Amygdala (tissue), 56 donors: ENCODE results near the gene ATAD3B.
"Not testable (repeated sequence)": the region's sequence is repeated elsewhere in the genome, so short reads cannot be mapped to it uniquely, and the experiment has no call there.

Source experiments
- DNase-seq, 56 donors: peaks; one replicate each; lab custom pipeline; 2025; lab: John Stamatoyannopoulos, UW

Gene ATAD3B, protein sequence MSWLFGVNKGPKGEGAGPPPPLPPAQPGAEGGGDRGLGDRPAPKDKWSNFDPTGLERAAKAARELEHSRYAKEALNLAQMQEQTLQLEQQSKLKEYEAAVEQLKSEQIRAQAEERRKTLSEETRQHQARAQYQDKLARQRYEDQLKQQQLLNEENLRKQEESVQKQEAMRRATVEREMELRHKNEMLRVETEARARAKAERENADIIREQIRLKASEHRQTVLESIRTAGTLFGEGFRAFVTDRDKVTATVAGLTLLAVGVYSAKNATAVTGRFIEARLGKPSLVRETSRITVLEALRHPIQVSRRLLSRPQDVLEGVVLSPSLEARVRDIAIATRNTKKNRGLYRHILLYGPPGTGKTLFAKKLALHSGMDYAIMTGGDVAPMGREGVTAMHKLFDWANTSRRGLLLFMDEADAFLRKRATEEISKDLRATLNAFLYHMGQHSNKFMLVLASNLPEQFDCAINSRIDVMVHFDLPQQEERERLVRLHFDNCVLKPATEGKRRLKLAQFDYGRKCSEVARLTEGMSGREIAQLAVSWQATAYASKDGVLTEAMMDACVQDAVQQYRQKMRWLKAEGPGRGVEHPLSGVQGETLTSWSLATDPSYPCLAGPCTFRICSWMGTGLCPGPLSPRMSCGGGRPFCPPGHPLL

DNA sequence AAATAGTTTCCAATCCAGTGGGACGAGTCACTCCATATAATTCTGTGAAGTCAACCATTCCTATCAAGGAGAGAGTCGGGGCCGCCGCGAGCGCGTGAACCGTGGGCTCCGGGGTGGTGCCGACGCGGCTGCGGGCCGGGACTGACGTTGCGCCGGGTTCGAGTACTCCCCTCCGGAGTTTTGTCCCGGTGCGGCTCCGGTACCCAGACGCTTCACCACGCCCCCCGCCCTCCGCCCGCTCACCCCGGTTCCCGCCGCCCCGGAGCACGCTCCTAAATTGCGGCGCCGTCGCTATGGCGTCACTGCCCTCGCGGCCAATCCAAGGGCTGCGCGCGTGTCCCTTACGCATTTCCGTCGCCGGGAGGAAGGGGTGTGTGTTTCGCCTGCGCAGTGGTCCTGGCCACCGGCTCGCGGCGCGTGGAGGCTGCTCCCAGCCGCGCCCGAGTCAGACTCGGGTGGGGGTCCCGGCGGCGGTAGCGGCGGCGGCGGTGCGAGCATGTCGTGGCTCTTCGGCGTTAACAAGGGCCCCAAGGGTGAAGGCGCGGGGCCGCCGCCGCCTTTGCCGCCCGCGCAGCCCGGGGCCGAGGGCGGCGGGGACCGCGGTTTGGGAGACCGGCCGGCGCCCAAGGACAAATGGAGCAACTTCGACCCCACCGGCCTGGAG, at the start of gene ATAD3B:
Gene ATAD3B (plus strand): TSS at position 377 of the 664 bp plus-strand sequence. CDS start 120 bp downstream, at position 497.
- DNase-seq, result peak; percentile 28 to 96 (median 88)

DNA sequence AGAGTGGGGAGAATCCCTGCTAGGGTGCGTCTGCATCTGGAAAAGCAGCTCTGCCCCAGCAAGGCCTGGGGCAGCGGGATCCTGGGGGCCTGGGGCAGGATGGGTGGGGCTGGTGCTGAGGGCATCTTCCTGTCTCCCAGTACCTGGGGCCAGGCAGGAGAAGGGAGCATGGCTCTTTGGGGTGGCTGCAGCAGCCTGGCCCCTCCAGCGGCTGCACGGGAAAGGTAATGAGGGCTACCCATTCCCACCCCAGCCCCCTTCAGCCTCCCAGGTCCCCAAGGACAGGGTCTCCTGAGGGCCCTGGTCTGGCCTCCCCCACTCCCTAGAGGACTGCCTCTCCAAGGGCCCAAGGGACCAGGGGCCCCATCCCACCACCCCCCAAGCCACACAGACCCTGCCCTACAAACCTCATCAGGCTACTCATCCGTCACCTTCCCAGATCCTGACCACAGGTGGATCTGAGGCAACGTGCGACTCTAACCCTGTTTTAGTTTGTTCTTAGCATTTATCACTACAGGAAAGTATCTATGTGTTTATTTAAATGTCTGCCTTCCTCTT, 49.6 kb upstream of the ATAD3B start:
- DNase-seq, result no peak

DNA sequence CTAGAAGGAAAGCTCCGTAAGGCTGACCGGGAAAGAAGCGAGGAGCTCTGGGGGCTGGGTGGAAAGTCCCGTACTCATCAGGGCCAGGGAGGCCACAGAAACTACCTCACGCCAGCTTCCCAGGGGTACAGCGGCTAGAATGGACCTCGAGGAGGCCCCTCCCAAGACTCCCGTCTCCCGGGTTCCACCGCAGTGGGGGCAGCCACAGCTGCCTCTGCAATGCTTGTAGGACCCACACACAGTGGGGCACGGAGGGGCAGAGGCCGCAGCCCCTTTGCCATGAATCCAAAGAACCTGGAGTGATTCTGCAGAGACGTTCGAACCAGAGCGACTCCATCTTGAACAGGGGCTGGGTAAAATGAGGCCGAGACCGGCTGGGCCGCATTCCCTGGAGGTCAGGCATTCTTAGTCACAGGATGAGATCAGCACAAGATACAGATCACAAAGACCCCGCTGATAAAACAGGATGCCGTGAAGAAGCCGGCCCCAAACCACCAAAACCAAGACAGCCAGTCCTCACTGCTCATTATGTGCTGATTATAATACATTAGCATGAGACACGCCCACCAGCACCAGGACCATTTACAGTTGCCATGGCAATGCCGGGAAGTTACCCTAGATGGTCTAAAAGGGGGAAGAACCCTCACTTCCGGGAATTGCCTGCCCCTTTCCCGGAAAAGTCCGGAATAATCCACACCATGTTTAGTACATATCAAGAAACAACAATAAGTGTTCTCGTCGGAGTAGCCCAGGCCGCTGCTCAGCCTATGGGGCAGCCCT, 48.9 kb upstream of the ATAD3B start:
- DNase-seq, result peak in 3 of 56 donors; percentile 40 to 60 (median 47)

DNA sequence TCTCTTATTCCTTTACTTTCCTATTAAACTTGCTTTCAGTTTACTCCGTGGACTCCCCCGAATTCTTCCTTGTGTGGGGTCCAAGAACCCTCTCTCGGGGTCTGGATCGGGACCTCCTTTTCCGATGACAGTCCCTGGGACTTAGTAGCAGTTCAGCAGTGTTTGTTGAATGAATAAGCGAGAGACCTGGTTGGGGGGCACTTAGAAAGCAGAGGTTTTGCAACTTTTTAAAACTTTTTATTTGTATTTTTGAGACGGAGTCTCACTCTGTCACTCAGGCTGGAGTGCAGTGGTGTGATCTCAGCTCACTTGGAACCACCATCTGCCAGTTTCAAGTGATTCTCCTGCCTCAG, 48.3 kb upstream of the ATAD3B start:
- no peak for DNase-seq

DNA sequence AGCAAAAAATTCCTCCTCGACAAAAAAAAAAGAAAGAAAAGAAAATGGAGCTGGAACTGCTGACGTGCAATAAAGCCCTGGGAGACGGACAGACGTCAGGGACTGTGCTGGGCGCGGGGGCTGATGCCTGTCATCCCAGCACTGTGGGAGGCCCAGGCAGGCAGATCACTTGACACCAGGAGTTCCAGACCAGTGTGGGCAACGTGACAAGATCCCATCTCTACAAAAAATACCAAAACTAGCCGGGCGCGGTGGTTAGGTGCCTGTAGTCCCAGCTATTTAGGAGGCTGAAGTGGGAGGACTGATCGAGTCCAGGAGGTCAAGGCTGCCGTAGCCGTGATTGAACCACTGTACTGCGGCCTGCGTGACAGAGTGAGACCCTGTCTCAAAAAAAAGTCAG, 46.9 kb upstream of the ATAD3B start:
- no peak for DNase-seq

DNA sequence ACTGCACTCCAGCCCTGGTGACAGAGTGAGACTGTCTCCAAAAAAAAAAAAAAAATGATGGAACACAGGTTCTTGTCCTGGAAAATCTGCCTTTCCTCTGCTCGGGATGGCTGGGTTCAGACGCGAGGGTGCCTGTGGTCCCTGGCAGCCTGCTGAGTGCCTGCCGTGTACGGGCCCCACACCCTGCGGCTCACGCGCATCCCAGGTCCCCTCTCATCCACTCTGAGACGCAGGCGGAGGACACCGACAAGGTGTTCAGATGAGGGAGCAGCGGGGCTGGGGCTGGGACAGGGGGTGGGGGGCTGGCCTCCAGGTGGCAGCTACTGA, 46.2 kb upstream of the ATAD3B start:
- DNase-seq, result no peak

DNA sequence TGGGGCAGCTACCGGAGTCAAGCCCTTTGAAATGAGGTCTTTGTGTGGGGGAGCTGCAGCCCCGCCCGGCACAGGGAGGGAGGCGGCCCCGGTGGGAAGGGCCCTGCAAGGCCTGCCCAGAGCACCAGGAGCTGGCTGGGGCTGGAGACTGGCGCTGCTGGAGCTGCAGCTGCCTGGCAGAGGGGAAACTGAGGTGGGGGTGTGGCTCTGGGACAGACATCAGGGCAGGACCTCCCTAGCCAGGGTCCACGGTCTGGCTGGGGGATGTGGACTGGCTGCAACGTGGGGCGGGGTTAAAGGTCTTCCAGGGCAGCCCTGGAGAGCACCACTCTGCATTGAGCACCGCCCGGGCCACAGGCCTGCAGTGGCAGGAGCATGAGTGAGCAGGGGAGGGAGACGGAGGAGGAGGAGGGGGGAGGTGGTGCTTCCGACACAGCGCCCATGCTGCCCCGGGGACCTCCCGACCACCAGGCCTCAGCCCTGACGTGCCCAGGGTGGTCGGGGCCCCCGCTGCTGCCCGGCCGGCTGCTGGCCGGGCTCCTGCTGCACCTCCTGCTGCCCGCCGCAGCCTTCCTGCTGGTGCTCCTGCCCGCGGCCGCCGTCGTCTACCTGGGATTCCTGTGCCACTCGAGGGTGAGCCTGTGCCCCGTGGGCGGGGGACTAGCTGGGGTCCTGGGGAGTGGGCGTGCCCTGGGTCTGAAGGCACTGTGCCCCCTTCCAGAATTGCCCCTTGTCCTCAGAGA, 45.6 kb upstream of the ATAD3B start:
- DNase-seq, result peak in 48 of 56 donors; percentile 37 to 88 (median 68)

DNA sequence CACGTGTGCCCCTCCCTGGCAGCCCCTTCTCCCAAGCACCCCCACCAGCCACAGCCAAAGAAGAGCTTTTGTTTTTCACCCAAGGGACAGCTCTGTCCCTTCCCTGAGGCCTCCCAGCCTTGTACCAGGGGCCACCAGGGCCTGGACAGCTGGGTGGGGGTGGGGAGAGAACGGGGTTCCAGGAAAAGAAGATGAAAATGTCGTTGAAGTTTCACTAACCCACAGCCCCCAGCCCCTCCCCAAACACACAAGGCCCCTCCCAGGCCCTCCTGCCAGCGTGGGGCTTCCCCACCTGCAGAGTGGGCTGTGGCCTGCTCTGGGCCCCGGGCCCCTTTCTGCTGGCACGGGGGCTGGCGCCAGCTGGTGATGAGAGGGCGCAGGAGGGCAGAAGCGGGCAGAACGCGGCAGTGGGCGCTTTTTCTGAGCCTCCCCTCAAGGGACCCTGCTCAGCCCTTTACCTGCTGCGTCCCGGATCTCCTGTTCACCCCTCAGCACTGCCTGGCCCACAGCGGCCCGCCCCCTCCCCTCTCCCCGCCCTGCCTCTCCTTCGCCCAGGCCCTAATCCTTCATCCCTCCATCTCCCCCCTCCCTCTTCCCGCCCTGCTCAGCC, 45.0 kb upstream of the ATAD3B start:
- peak in 44 of 56 donors; percentile 42 to 85 (median 67) for DNase-seq

DNA sequence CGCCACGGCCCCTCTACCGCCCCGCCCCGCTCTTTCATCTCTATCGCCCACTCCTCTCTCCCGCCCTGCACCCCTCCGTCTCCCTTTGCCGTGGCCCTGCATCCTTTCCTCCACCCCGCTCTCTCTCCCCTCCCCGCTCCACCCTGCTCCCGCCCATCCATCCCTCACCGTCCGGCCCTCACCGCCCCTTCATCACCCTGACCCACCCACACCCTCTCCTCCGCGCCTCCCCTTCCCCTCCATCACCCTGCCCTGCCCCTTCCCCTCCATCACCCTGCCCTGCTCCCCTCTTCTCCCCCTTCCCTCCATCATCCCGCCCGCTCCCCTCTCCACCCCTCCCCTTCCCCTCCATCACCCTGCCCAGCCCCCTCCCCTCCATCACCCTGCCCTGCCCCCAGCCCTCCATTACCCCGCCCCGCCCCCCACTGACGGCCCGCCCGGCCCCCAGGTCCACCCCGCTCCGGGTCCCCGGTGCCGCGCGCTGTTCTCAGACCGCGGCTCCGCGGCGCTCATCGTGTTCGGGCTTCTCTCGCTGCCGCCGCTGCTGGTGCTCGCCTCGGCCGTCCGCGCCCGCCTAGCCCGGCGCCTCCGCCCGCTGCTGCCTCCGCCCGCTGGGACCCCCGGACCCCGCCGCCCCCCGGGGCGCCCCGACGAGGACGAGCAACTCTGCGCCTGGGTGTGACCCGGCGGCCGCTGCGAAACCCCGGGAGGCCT, 44.3 kb upstream of the ATAD3B start:
- peak in 31 of 56 donors; percentile 39 to 91 (median 62) for DNase-seq

DNA sequence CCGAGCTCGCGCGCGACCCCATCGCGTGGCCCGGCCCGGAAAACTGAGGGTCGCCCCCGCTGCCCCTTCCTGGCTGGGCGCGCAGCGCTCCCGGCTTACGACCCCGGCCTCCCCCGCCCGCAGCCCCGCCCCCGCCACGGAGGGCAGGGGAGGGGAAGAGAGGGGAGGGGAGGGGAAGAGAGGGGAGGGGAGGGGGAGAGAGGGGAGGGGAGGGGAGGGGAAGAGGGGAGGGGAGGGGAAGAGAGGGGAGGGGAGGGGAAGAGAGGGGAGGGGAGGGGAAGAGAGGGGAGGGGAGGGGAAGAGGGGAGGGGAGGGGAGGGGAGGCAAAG, 43.8 kb upstream of the ATAD3B start:
- DNase-seq, result peak in 1 of 56 donors; percentile 71

DNA sequence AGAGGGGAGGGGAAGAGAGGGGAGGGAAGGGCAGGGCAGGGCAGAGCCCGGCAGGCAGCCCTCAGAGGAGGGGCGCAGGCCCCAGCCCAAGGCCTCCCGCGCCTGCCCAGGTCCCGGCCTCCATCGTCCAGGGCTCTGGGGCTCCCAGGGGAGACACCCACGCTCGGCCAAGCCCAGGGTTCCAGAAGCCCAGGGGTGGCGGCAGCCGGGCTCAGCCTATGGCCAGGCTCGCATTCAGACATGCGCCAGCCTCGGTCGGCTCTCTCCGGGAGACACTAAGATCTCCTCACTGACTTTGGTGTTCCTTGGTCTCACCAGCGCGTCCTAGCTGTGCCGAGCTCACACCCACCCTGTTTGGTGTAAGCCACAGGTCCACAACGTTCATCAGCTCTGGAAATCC, 43.4 kb upstream of the ATAD3B start:
- peak in 2 of 56 donors; percentile 27 to 39 for DNase-seq

DNA sequence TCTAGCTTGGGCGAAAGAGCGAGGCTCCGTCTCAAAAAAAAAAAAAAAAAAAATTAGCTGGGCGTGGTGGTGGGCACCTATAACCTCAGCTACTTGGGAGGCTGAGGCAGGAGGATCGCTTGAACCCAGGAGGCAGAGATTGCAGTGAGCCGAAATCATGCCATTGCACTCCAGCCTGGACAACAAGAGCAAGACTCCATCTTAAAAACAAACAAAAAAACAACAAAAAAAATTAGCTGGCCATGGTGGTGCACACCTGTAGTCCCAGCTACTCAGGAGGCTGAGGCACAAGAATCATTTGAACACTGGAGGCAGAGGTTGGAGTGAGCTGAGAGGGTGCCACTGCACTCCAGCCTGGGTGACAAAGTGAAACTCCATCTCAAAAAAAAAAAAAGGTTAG, 42.6 kb upstream of the ATAD3B start:
- DNase-seq, result not testable (repeated sequence)

DNA sequence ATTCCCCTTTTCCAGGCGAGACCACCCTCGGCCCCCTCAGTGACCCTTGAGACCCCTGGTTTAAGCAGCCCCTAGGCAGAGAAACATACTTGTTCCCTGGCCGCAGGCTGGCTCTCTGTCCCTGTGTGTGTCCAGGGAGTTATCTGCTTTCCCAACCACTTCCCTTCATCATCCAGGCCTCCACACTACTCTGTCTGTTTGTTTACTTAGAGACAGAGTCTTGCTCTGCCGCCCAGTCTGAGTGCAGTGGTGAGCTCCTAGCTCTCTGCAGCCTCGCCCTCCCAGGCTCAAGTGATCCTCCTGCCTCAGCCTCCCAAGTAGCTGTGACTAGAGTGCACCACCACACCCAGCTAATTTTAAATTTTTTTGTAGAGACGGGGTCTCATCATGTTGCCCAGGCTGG, 41.9 kb upstream of the ATAD3B start:
- DNase-seq, result no peak

DNA sequence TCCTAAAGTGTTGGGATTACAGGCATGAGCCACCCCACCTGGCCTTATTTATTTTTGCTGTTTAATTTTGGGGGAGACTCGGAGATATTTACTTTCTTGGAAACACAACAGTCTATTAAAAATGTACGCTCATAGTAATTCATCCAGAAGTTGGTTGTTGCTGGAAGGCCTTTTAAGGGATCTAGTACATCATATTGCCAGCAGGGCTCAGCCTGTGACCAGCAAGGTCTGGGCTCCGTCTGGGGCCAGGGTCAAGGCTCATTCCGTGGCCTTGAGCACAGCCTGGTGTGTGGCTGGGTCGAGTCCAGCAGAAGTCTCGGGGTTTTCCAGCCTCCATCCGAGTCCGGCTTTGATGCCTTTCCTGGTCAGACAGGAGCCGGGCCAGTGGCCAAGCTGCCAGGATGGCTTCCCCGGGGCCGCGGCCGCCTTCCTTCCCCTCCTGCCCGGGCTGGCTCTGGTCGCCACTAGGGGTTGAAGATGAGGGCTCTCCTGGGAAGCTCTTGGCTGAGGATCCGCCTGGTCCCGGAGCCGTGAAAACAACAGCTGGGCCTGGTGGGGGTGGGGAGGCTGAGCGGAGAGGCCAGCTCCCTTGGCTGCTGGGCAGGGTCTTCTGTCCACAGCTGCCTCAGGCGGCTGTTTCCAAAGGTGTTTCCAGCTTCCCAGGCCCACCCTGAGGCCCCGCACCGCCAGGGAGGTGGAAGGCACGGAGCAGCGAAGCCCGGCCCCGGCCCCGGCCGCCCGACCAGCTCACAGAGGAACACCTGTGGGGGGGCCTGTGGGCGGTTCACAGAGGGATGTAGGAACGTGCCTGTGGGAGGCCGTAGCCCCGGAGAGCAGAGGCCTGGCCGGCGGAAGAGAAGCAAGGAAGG, 41.2 kb upstream of the ATAD3B start:
- peak in 45 of 56 donors; percentile 35 to 84 (median 66) for DNase-seq

DNA sequence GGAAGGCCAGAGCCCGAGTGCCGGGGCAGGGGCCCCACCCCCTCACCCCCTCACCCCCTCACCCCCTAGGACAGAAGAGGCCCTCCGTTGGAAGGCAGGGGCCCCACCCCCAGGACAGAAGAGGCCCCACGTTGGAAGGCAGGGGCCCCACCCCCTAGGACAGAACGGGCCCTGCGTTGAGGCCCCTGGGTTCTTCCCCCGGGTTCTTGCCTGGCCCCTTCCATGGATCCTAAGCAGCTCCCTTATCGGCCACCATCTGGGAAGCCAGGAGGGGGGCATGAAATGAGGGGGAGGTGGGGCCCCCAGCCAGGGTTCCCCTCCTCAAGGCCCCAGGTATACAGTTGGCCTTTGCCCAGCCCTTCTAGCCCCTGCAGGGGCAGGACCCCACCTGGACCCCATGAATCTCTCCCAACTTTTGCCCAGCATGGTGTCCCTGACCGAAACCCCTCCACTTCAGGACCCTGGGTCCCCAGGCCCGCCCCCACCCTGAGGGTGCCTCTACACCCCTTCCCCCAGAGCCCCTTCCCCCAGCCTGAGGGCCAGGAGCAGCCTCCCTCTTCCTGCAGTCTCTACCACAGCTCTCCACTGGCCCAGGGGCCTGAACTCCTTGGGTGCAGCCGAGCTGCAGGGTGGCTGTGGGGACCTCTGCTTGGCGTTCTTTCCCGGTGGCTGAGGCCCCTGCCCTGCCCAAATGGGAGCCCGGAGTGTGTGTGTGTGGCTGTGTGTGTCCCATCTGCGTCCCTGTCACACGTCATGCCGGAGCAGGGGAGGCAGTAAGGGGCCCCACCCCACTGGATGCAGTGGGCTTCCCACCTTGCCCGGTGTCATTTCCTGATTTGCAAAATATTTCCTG, 40.3 kb upstream of the ATAD3B start:
- peak in 5 of 56 donors; percentile 29 to 62 (median 55) for DNase-seq

DNA sequence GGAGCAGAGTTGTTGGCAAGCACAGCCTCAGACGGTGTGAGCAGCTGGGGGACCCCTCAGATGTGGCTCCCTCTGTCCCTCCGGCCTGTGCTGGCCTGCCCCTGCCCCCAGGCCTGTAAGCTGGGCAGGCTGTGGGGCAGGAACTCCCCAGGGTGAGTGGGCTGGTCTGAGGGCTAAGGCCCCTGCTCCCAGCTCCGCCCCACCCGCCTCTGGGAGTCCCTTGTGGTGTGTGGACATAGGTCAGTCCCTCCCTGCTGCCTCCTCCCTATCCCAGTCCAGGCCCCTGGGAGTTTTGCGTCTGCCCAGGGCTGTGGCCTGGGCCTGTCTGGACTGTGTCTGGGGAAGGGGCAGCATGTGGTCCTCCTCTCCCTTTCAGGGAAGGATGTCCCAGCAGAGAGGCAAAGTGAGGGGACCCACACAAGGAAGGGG, 39.7 kb upstream of the ATAD3B start:
- peak in 14 of 56 donors; percentile 23 to 58 (median 37) for DNase-seq
